NCI-H526 treated with DMSO at 0.1 percent for 48 hours (cell line): ENCODE results near the gene GATA1.

ENCODE experiments used
- DNase-seq: peaks from one replicate; lab custom pipeline; 2025; lab: John Stamatoyannopoulos, UW

GATA1 gene

GRCh38 chrX:48786341-48786800 is at the start of gene GATA1:
GATA1 (plus strand) TSS chrX:48786590; CDS start chrX:48791110, 4,520 bp downstream.
- no peak for DNase-seq

- DNase-seq, result no peak
Observed at GRCh38 chrX:48736878-48737212, 49.5 kb upstream of the GATA1 start.

DNA sequence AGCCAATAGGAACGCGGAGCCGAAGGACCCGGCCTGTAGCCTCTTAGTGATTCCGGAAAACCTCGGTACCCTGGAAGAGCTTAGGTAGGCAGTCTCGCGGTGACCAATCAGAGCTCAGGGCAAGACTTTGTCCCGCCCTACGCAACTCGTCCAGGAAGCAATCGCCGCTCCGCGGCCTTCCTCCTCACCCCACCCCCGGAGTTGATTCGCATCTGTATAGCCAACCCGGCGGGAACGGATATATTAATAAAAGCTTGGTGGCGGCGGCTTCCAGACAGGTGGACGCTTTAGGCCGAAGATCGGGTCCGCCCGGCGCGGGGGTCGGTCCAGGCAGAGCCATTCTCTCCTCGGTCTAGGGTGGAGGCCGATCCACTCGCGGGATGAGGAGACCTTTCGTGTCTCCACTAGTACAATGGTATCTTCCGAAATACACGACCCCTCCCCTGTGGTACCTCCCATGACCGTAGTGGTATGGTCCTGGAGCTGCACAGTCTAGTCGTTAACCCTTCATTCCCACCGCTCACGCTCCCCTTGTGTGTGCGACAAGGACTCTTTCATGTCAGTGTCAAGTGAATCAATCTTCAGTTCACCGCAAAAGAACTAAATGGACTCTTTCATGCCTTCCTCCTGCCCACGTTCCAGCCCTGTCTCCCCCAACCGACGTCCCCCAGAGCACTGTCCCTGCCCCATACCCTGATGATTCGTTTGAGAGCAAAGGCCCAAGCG is 49.0 kb upstream of the GATA1 start:
- DNase-seq, result peak; percentile 94

DNA sequence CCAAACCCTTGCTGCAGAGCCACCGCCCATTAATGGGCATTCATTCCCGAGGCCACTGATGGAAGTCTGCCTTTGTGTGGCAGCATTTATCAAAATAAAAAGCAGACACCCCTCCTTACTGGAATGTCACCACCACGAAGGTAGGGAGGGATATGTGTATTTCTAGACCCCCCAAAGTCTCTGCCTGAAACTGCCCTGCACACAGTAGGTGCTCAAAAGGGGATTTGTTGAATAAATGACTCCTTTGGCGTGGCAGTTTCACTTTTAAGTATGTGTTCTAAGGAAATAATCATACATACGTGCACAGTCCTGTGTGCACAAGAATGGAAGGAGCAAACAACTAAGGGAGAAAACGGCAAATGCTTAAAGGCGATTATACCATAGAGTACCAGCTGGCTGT is 48.5 kb upstream of the GATA1 start:
- DNase-seq, result no peak

- no peak for DNase-seq
Observed at GRCh38 chrX:48741834-48742233, 44.6 kb upstream of the GATA1 start.

GRCh38 chrX:48745222-48745621 is 41.2 kb upstream of the GATA1 start:
- DNase-seq, result no peak

- DNase-seq, result no peak
Observed at GRCh38 chrX:48747415-48748016, 38.9 kb upstream of the GATA1 start.

DNA sequence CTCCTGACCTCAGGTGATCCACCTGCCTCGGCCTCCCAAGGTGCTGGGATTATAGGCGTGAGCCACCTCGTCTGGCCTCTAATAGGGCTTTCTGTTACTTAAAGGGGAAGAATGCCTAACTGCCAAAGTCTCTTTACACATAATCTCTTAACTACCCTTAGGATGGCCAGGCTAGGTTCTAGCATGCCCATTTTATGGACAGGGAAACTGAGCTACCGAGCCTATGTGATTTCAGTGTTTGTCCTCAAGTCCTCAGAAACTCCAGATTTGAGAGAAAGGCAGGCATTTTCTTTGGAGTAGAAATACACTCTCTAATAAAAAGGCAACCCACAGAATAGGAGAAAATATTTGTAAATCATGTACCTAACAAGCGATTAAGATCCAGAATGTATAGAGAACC is 37.2 kb upstream of the GATA1 start:
- DNase-seq, result no peak

- no peak for DNase-seq
Observed at GRCh38 chrX:48751343-48751742, 35.0 kb upstream of the GATA1 start.

GRCh38 chrX:48752498-48752897 is 33.9 kb upstream of the GATA1 start:
- no peak for DNase-seq

GRCh38 chrX:48753708-48754228 is 32.6 kb upstream of the GATA1 start:
- DNase-seq, result no peak

- no peak for DNase-seq
Observed at GRCh38 chrX:48754238-48754637, 32.2 kb upstream of the GATA1 start.

- DNase-seq, result peak; percentile 30
Observed at GRCh38 chrX:48761674-48762471, 24.5 kb upstream of the GATA1 start, which contains the start of gene GLOD5. GLOD5 (plus strand) TSS chrX:48761747; CDS start chrX:48761791, 44 bp downstream.

- DNase-seq, result no peak
Observed at GRCh38 chrX:48769230-48769629, 17.2 kb upstream of the GATA1 start.

GRCh38 chrX:48770296-48770695 is 16.1 kb upstream of the GATA1 start:
- DNase-seq, result no peak

- DNase-seq, result no peak
Observed at GRCh38 chrX:48772602-48773001, 13.8 kb upstream of the GATA1 start.

- DNase-seq, result no peak
Observed at GRCh38 chrX:48776818-48777439, 9.5 kb upstream of the GATA1 start.

DNA sequence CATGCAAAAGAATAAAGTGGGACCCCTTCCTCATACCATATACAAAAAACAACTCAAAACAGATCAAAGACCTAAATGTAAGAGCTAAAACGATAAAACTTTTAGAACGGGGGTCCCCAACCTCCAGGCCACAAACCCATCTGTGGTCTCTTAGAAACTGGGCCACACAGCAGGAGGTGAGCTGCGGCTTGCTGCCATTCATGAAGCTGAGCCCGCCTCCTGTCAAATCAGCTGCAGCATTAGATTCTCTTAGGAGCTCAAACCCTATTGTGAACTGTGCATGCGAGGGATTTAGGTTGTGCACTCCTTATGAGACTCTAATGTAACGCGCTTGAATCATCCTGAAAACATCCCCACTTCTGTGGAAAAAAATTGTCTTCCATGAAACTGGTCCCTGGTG is 7.0 kb upstream of the GATA1 start:
- no peak for DNase-seq

GRCh38 chrX:48781705-48782104 is 4.7 kb upstream of the GATA1 start:
- no peak for DNase-seq

GRCh38 chrX:48782216-48782615 is 4.2 kb upstream of the GATA1 start:
- no peak for DNase-seq

DNA sequence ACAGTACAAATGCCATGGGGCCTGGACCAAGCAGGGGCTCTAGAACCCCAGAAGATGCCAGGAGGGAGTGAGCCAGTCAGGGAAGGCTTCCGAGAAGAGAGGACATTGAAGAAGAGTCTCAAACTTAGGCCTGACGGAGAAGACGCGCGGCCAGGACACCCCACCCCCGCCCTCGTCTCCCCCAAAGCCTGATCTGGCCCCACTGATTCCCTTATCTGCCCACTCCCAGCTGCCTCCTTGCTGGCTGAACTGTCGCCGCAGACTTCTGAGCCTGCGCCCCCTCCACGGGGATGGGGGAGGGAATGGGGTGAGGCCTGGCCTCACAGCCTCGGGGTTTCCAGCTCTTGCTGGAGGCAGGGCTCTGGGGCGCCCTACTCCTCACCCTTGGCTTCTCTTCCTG is 3.6 kb upstream of the GATA1 start:
- DNase-seq, result no peak

DNA sequence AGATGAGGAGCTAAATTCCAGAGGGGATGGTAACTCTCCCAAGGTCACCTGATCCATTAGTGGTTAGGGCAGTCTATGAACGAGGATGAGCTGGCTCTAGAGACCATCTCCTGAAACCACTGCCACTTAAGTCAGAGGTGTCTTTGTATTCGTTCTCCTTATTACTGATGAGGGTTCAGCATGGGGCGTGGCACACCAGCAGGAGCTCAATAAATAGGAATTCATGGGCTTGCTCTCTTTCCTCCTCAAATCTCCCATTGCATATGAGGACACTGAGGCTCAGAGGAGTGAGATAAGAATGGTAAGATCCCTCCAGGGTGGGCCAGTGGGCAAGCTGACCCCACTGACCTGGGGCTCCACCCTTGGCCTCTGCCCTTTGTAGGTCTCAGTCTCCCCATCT is 1.7 kb upstream of the GATA1 start:
- DNase-seq, result no peak
